GM23338 (cell line): ENCODE data around the gene ICAM4. TPM values are rescaled to one million over a fixed set of nuclear protein-coding genes. Genes with fewer than 3 reads are reported as not detected.
A peak's percentile ranks its signal among the peaks of the same experiment; 100 is the strongest.

Experiments
- ATAC-seq: fragments of 200-7000 bp; cut with Tn5 transposase; 3 replicates; pipeline ENCODE4 v1.9.1; 2020
- DNase-seq: peaks from one replicate; pipeline ENCODE4 v3.0.0-alpha.2; 2015; ENCODE audit warnings: low spot score
- H2AFZ ChIP-seq: fragments of 200-600 bp; sonication (generic); 2 replicates; pipeline ENCODE4 v1.8.0; 2016; ENCODE audit warnings: antibody characterized with exemption, mild to moderate bottlenecking, moderate library complexity
- H3F3A ChIP-seq: fragments of 200-600 bp; sonication (generic); replicated peaks from 2 replicates; pipeline ENCODE4 v1.8.0; 2017; ENCODE audit warnings: antibody characterized with exemption, mixed run types, low read depth
- H3K27ac ChIP-seq: fragments of 200-600 bp; sonication (generic); 2 replicates; pipeline ENCODE4 v1.6.1; 2016; ENCODE audit warnings: low read depth
- H3K27me3 ChIP-seq: fragments of 200-600 bp; sonication (generic); 2 replicates; pipeline ENCODE4 v1.8.0; 2016; ENCODE audit warnings: mild to moderate bottlenecking, mixed run types, moderate library complexity; ENCODE audit not compliant: insufficient read depth
- H3K36me3 ChIP-seq: fragments of 200-600 bp; sonication (generic); 2 replicates; pipeline ENCODE4 v1.8.0; 2016; ENCODE audit warnings: mild to moderate bottlenecking; ENCODE audit not compliant: insufficient read depth
- H3K4me1 ChIP-seq: fragments of 200-600 bp; sonication (generic); 2 replicates; pipeline ENCODE4 v1.8.0; 2016; ENCODE audit warnings: mild to moderate bottlenecking, moderate library complexity; ENCODE audit not compliant: insufficient read depth
- H3K4me2 ChIP-seq: fragments of 200-600 bp; sonication (generic); 2 replicates; pipeline ENCODE4 v1.7.1; 2017; ENCODE audit warnings: mixed run types
- H3K4me3 ChIP-seq: fragments of 200-600 bp; sonication (generic); 2 replicates; pipeline ENCODE4 v1.6.1; 2016; ENCODE audit warnings: mixed run types
- H3K79me2 ChIP-seq: fragments of 200-600 bp; sonication (generic); replicated peaks from 2 replicates; pipeline ENCODE4 v1.8.0; 2017; ENCODE audit warnings: mild to moderate bottlenecking; ENCODE audit not compliant: insufficient read depth
- H3K9me2 ChIP-seq: fragments of 200-600 bp; sonication (generic); 2 replicates; pipeline ENCODE4 v1.8.0; 2017; ENCODE audit not compliant: insufficient read depth
- H4K20me1 ChIP-seq: fragments of 200-600 bp; sonication (generic); replicated peaks from 2 replicates; pipeline ENCODE4 v1.8.0; 2017; ENCODE audit warnings: mild to moderate bottlenecking; ENCODE audit not compliant: insufficient read depth
- H3K27ac Mint-ChIP-seq: 2 replicates; pipeline ENCODE4 v1.8.0; 2020; ENCODE audit warnings: inconsistent platforms, mild to moderate bottlenecking, moderate library complexity, mixed read lengths
- H3K27me3 Mint-ChIP-seq: 3 replicates; pipeline ENCODE4 v1.8.0; 2022; ENCODE audit warnings: low read depth, mild to moderate bottlenecking, moderate library complexity, mixed read lengths, inconsistent platforms; ENCODE audit not compliant: insufficient read depth, poor library complexity
- H3K36me3 Mint-ChIP-seq: 3 replicates; pipeline ENCODE4 v1.8.0; 2021; ENCODE audit warnings: low read depth, mild to moderate bottlenecking, inconsistent platforms, moderate library complexity, mixed read lengths
- H3K4me1 Mint-ChIP-seq: 3 replicates; pipeline ENCODE4 v1.8.0; 2020; ENCODE audit warnings: mild to moderate bottlenecking, inconsistent platforms, mixed read lengths
- H3K4me3 Mint-ChIP-seq: 3 replicates; pipeline ENCODE4 v1.8.0; 2021; ENCODE audit warnings: moderate library complexity, mild to moderate bottlenecking, inconsistent platforms, mixed read lengths
- H3K9me3 Mint-ChIP-seq: 3 replicates; pipeline ENCODE4 v1.8.0; 2020; ENCODE audit warnings: moderate library complexity, mild to moderate bottlenecking, inconsistent platforms, mixed read lengths
- CREB1 ChIP-seq: fragments of 250-450 bp; sonication (Bioruptor Pico); IDR thresholded peaks from 2 replicates; pipeline ENCODE4 v1.5.0; 2020; ENCODE audit warnings: low read depth, mild to moderate bottlenecking, moderate library complexity
- EZH2 ChIP-seq: fragments of 200-600 bp; sonication (generic); IDR thresholded peaks from one replicate; pipeline ENCODE4 v1.8.0; 2017; ENCODE audit warnings: antibody characterized with exemption, mild to moderate bottlenecking, low read depth; ENCODE audit not compliant: unreplicated experiment
- POLR2AphosphoS5 ChIP-seq: IDR thresholded peaks from 2 replicates; pipeline ENCODE4 v1.6.1; 2016; ENCODE audit warnings: antibody characterized with exemption, low read depth
- STAT1 ChIP-seq: IDR thresholded peaks from one replicate; pipeline ENCODE4 v1.6.1; 2016; ENCODE audit warnings: antibody characterized with exemption; ENCODE audit not compliant: unreplicated experiment
- ZNF114 ChIP-seq: fragments of 250-450 bp; sonication (Bioruptor Pico); IDR thresholded peaks from 2 replicates; pipeline ENCODE4 v1.5.0; 2020; ENCODE audit warnings: mild to moderate bottlenecking, moderate library complexity
- polyA plus RNA-seq: library from polyadenylated mRNA; unstranded; fragments of >200 nt; fragmentation: Nextera tagmentation; extraction: Ambion mirVana; gene quantifications from 2 replicates; pipeline ENCODE4 v1.2.1, GENCODE V29; 2016
- total RNA-seq: library from RNA; depleted of rRNA; stranded (reverse); fragments of >200 nt; shearing (Covaris generic); gene quantifications from 2 replicates; pipeline ENCODE4 v1.2.3, GENCODE V29; 2014
- TF ChIP-seq, protein P1 (sequence below): IDR thresholded peaks from 2 replicates; pipeline ENCODE4 v1.6.1; 2016; ENCODE audit warnings: antibody characterized with exemption

ICAM4 gene
- total and polyA plus RNA-seq, 2 experiments from 2014 or later: 0.81 to 1.0 TPM

DNA sequence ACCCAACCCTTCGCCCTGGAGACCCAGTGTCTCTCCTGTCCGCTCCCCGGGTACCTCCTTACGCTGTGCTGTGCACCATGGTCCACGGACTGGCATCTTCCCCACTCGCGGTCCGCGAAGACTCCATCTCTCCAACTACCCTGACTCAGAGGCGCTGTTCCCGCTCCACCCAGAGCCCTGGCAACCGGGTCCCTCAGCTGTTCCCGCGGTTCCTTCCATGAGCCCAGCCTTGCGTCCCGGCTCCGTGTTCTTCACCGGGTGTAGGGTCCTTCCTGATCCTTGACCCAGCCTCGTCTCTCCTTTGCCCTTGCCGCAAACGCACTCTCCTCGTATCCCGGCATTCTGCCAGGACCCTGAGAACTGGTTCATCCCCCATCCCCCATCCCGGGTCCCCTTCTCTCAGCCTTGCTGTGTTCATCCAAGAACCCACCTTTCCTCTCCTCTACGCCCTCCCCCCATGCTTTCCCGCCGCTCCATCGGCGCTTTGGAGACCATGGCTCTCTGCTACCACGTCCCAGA is 3.7 kb downstream of the ICAM4 start:
- no peak overlapping the region for H3K27ac ChIP-seq
- ATAC-seq: peak; percentile 0; the same call in 2 of the 3 replicates
- H3K4me2 ChIP-seq: peak overlapping the region; percentile 94
- peak overlapping the region; percentile 77 for H3K4me3 Mint-ChIP-seq
- H3K4me1 Mint-ChIP-seq: peaks cover 33% of the 10 kb centered on the region
- H3K79me2 ChIP-seq: no peaks in the 10 kb centered on the region
- H3K27me3 ChIP-seq: peaks cover 95% of the 10 kb centered on the region
- peaks cover 3% of the 10 kb centered on the region; the same call in 1 of the 3 replicates for H3K9me3 Mint-ChIP-seq
- H3K36me3 ChIP-seq: no peaks in the 10 kb centered on the region
- H3F3A ChIP-seq: peaks cover 19% of the 10 kb centered on the region; the same call in 1 of the 2 replicates
- no peaks in the 10 kb centered on the region for H3K9me2 ChIP-seq
- peak overlapping the region; percentile 71 for H3K4me3 ChIP-seq
- no peaks in the 10 kb centered on the region; the same call in 1 of the 2 replicates for H4K20me1 ChIP-seq
- H3K27me3 Mint-ChIP-seq: peaks cover 92% of the 10 kb centered on the region
- peaks cover 24% of the 10 kb centered on the region for H3K4me1 ChIP-seq
- H3K36me3 Mint-ChIP-seq: no peaks in the 10 kb centered on the region
- peak overlapping the region; percentile 98 for H2AFZ ChIP-seq
- no peak overlapping the region for H3K27ac Mint-ChIP-seq
- TF ChIP-seq STAT1 (no peak), EZH2 (peak; percentile 26)
- DNase-seq: peak; percentile 78

DNA sequence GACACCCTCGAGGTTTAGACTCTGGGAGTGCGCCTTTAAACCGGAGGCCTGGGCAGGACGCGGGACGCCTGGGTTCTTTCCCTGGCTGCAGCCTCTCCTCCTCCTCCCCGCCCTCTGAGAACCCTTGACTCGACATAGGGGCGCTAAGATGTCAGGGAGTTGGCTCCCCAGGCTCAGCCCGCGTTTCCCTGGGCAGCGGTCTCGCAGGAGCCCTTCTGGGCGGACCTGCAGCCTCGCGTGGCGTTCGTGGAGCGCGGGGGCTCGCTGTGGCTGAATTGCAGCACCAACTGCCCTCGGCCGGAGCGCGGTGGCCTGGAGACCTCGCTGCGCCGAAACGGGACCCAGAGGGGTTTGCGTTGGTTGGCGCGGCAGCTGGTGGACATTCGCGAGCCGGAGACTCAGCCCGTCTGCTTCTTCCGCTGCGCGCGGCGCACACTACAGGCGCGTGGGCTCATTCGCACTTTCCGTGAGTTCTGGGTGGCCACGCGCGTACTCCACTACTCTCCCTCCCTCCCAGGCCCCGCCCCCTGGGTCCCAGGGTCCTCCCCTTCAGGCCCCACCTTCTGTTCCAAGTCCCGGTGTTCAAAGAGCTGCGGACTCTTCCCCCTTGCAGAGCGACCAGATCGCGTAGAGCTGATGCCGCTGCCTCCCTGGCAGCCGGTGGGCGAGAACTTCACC is 4.3 kb downstream of the ICAM4 start:
- no peaks in the 10 kb centered on the region for H3K9me2 ChIP-seq
- peak overlapping the region; percentile 94 for H3K4me2 ChIP-seq
- peak; percentile 63 for TF ChIP-seq EZH2
- TF ChIP-seq CREB1 (CRISPR knock-in tag): no peak
- no peak overlapping the region for H3K27ac ChIP-seq
- Mint-ChIP-seq H3K36me3 (no peaks in the 10 kb centered on the region), H3K27ac (no peak overlapping the region), H3K9me3 (peaks cover 3% of the 10 kb centered on the region; the same call in 1 of the 3 replicates), H3K27me3 (peaks cover 98% of the 10 kb centered on the region), H3K4me1 (peaks cover 38% of the 10 kb centered on the region), H3K4me3 (peak overlapping the region; percentile 77)
- DNase-seq: peak; percentile 76
- peaks cover 100% of the 10 kb centered on the region for H3K27me3 ChIP-seq
- ATAC-seq: peak; percentile 3
- peak overlapping the region; percentile 98 for H2AFZ ChIP-seq
- peaks cover 24% of the 10 kb centered on the region for H3K4me1 ChIP-seq
- H3K79me2 ChIP-seq: no peaks in the 10 kb centered on the region
- no peaks in the 10 kb centered on the region; the same call in 1 of the 2 replicates for H4K20me1 ChIP-seq
- peak overlapping the region; percentile 71 for H3K4me3 ChIP-seq
- H3F3A ChIP-seq: peaks cover 24% of the 10 kb centered on the region; the same call in 1 of the 2 replicates
- no peaks in the 10 kb centered on the region for H3K36me3 ChIP-seq

DNA sequence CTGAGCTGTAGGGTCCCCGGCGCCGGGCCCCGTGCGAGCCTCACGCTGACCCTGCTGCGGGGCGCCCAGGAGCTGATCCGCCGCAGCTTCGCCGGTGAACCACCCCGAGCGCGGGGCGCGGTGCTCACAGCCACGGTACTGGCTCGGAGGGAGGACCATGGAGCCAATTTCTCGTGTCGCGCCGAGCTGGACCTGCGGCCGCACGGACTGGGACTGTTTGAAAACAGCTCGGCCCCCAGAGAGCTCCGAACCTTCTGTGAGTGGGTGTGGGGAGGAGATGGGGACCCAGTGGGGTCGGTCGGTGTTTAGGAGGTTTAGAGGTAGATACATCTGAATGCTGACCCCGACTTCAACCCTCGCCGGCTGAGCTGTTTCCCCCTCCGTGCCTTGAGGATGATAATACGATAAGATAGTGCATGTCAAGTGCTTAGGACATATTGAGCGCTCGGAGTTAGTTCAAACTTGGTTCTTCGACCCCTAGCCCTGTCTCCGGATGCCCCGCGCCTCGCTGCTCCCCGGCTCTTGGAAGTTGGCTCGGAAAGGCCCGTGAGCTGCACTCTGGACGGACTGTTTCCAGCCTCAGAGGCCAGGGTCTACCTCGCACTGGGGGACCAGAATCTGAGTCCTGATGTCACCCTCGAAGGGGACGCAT is 4.9 kb downstream of the ICAM4 start:
- Histone ChIP-seq H3K27me3 (peaks cover 100% of the 10 kb centered on the region), H3K4me2 (peak overlapping the region; percentile 94), H2AFZ (peak overlapping the region; percentile 98), H3F3A (peaks cover 25% of the 10 kb centered on the region; the same call in 1 of the 2 replicates), H3K36me3 (no peaks in the 10 kb centered on the region), H3K4me3 (peak overlapping the region; percentile 71), H3K79me2 (no peaks in the 10 kb centered on the region), H3K4me1 (peaks cover 18% of the 10 kb centered on the region), H3K9me2 (no peaks in the 10 kb centered on the region), H4K20me1 (no peaks in the 10 kb centered on the region; the same call in 1 of the 2 replicates), H3K27ac (no peak overlapping the region)
- ATAC-seq (no peak), DNase-seq (no peak)
- Mint-ChIP-seq H3K27ac (no peak overlapping the region), H3K27me3 (peaks cover 96% of the 10 kb centered on the region), H3K9me3 (peaks cover 3% of the 10 kb centered on the region; the same call in 1 of the 3 replicates), H3K36me3 (no peaks in the 10 kb centered on the region), H3K4me1 (peaks cover 35% of the 10 kb centered on the region), H3K4me3 (peak overlapping the region; percentile 77)
- TF ChIP-seq, protein P1, sequence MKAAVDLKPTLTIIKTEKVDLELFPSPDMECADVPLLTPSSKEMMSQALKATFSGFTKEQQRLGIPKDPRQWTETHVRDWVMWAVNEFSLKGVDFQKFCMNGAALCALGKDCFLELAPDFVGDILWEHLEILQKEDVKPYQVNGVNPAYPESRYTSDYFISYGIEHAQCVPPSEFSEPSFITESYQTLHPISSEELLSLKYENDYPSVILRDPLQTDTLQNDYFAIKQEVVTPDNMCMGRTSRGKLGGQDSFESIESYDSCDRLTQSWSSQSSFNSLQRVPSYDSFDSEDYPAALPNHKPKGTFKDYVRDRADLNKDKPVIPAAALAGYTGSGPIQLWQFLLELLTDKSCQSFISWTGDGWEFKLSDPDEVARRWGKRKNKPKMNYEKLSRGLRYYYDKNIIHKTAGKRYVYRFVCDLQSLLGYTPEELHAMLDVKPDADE: no peak
- TF ChIP-seq POLR2AphosphoS5 (no peak), EZH2 (peak; percentile 74), ZNF114 (CRISPR knock-in tag) (no peak)
